ENCODE results near the gene EPB41L4A.
"Not testable (repeated sequence)": the region's sequence is repeated elsewhere in the genome, so short reads cannot be mapped to it uniquely, and the experiment has no call there.

EPB41L4A gene, protein sequence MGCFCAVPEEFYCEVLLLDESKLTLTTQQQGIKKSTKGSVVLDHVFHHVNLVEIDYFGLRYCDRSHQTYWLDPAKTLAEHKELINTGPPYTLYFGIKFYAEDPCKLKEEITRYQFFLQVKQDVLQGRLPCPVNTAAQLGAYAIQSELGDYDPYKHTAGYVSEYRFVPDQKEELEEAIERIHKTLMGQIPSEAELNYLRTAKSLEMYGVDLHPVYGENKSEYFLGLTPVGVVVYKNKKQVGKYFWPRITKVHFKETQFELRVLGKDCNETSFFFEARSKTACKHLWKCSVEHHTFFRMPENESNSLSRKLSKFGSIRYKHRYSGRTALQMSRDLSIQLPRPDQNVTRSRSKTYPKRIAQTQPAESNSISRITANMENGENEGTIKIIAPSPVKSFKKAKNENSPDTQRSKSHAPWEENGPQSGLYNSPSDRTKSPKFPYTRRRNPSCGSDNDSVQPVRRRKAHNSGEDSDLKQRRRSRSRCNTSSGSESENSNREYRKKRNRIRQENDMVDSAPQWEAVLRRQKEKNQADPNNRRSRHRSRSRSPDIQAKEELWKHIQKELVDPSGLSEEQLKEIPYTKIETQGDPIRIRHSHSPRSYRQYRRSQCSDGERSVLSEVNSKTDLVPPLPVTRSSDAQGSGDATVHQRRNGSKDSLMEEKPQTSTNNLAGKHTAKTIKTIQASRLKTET

DNA sequence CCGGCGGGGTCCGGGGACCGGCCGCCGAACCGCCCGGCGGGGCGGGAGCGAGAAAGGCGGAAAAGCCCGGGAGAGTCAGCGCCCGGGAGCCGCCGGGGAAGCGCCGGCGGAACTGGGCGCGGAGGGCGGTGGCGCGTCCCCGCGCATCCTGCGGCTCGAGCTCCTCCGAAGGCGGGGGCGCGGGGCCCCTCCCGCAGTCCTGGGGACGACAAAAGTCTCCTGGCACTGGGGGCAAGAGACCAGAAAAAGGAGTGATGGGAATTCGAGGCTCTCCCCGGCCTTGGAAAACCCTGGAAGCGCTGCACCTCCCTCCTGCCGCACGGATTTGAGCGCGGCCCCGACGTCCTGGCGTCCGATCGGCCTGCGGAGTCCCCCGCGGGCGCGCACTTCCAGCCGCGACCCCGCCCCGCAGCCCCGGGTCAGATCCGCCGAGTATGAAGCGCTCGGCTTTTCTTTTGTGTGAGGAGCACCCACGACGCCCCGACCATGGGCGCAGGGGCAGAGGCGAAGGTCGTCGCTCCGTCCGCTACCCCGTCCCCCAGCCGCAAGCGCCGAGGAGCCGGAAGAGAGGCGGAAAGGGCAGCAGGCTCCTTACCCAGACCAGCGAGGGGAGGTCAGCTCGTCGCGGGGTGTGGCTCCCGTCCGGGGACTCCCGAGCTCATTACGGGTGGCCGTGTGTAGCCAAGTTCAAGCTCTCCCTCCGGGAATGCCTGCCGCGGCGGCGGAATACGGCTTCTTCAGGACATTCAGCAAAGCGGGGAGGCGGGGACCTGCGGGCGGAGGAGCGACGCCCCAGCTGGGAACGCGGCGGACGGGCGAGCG is at the start of gene EPB41L4A:
TSS of gene EPB41L4A (minus strand) at position 114 of the 822 bp plus-strand sequence. CDS start 238 bp downstream, outside the sequence.
- peak; percentile 35 for DNase-seq (ENCODE audit: low spot score)

DNA sequence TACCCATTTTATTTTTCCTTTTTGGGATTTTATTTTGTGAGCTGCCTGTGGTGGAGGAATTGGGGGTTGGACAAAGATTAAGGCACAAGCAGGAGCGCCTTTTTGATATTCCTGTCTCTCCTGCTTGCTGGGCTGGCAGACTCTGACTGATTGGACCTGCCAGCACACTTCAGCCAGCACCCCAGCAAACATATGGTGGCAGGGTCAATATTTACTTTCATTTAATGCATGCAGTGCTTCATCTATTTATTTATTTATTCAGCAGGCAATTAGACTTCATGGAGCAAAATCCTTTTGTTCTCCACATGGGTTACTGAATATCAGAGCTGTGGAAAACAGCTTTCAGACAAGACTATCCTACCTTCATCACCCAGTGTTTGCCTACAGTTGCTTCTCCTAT is 48.4 kb upstream of the EPB41L4A start:
- no peak for DNase-seq (ENCODE audit: low spot score)

DNA sequence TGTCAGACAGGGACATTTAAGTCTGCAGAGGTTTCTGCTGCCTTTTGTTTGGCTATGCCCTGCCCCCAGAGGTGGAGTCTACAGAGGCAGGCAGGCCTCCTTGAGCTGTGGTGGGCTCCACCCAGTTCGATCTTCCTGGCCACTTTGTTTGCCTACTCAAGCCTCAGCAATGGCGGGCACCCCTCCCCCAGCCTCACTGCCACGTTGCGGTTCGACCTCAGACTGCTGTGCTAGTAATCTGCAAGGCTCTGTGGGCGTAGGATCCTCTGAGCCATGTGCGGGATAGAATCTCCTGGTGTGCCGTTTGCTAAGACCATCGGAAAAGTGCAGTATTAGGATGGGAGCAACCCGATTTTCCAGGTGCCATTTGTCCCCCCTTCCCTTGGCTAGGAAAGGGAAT is 47.2 kb upstream of the EPB41L4A start:
- not testable (repeated sequence) for DNase-seq (ENCODE audit: low spot score)

DNA sequence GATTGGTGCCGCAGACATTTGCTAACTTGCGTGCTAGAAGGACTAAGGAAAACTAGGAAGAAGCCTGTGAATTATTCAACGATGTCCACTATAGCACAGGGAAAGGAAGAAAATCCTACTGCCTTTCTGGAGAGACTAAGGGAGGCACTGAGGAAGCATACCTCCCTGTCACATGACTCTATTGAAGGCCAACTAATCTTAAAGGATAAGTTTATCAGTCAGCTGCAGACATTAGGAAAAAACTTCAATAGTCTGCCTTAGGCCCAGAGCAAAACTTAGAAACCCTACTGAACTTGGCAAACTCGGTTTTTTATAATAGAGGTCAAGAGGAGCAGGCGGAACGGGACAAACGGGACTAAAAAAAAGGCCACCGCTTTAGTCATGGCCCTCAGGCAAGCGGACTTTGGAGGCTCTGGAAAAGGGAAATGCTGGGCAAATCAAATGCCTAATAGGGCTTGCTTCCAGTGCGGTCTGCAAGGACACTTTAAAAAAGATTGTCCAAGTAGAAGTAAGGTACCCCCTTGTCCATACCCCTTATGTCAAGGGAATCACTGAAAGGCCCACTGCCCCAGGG is 28.2 kb upstream of the EPB41L4A start:
- not testable (repeated sequence) for DNase-seq (ENCODE audit: low spot score)

DNA sequence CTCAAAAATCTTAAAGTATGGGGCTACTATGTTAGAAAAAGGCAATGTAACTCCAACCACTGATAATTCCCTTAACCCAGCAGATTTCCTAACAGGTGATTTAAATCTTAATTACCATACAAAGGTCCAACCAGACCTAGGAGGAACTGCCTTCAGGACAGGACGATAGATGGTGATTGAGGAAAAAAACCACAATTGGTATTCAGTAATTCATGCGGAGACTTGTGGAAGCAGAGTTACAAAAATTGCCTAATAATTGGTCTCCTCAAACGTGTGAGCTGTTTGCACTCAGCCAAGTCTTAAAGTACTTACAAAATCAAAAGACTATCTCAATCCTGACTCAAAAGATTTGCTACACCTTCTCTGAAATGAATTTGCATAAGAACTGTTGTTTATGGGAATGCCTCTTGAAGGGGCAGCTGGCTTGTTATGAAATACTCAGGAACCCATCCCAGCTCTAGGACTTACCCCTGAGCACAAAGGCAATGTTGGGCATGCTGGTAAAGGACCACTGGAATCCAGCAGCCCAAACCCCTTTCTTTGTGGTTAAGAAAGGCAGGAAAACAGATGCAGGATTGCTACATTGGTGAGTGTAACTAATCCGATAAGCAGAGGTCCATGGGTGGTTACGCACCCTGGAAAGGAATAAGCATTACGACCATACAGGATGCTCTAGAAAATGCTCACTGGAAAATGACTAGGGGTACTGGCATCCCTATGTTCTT is 26.7 kb upstream of the EPB41L4A start:
- DNase-seq (ENCODE audit: low spot score): no peak

DNA sequence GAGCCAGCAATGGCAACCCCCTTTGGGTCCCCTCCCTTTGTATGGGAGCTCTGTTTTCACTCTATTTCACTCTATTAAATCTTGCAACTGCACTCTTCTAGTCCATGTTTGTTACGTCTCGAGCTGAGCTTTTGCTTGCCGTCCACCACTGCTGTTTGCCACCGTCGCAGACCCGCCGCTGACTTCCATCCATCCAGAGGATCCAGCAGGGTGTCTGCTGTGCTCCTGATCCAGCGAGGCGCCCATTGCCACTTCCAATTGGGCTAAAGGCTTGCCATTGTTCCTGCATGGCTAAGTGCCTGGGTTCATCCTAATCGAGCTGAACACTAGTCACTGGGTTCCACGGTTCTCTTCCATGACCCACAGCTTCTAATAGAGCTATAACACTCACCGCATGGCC is 24.9 kb upstream of the EPB41L4A start:
- DNase-seq (ENCODE audit: low spot score): not testable (repeated sequence)

DNA sequence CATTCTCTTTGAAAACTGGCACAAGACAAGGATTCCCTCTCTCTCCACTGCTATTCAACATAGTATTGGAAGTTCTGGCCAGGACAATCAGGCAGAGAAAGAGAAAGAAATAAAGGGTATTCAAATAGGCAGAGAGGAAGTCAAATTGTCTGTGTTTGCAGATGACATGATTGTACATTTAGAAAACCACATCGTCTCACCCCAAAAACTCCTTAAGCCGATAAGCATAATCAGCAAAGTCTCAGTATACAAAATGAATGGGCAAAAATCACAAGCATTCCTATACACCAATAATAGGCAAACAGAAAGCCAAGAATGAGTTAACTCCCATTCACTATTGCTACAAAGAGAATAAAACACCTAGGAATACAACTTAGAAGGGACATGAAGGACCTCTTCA is 21.0 kb upstream of the EPB41L4A start:
- no peak for DNase-seq (ENCODE audit: low spot score)

DNA sequence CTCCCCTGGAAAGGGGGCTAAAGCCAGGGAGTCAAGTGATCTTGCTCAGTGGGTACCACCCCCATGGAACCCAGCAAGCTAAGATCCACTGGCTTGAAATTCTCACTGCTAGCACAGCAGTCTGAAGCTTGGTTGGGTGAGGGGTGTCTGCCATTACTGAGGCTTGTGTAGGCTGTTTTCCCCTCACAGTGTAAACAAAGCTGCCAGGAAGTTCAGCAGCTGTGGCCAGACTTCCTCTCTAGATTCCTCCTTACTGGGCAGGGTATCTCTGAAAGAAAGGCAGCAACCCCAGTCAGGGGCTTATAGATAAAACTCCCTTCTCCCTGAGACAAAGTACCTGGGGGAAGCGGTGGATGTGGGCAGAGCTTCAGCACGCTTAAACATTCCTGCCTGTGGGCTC is 17.1 kb upstream of the EPB41L4A start:
- DNase-seq (ENCODE audit: low spot score): no peak

DNA sequence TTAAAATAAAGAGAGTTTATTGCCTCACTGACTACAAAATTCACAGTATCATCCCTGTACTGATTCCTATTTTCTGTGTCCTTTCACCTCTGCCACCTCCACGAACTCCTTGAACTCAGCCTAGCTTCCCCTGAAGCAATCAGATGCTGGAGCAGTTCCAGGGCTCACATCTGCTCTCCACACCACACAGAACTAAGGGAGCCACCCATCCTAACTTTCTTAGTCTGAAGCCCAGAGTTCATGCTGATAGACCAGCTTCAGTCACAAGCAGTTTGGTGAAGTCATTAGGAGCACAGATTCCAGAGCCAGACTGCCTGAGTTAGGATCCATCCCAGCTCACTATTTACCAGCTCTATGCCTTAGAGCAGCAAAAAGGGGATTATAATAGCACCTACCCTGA is 15.6 kb upstream of the EPB41L4A start:
- no peak for DNase-seq (ENCODE audit: low spot score)

DNA sequence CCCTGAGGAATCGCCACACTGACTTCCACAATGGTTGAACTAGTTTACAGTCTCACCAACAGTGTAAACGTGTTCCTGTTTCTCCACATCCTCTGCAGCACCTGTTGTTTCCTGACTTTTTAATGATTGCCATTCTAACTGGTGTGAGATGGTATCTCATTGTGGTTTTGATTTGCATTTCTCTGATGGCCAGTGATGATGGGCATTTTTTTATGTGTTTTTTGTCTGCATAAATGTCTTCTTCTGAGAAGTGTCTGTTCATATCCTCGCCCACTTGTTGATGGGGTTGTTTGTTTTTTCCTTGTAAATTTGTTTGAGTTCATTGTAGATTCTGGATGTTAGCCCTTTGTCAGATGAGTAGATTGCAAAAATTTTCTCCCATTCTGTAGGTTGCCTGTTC is 7.1 kb upstream of the EPB41L4A start:
- not testable (repeated sequence) for DNase-seq (ENCODE audit: low spot score)

DNA sequence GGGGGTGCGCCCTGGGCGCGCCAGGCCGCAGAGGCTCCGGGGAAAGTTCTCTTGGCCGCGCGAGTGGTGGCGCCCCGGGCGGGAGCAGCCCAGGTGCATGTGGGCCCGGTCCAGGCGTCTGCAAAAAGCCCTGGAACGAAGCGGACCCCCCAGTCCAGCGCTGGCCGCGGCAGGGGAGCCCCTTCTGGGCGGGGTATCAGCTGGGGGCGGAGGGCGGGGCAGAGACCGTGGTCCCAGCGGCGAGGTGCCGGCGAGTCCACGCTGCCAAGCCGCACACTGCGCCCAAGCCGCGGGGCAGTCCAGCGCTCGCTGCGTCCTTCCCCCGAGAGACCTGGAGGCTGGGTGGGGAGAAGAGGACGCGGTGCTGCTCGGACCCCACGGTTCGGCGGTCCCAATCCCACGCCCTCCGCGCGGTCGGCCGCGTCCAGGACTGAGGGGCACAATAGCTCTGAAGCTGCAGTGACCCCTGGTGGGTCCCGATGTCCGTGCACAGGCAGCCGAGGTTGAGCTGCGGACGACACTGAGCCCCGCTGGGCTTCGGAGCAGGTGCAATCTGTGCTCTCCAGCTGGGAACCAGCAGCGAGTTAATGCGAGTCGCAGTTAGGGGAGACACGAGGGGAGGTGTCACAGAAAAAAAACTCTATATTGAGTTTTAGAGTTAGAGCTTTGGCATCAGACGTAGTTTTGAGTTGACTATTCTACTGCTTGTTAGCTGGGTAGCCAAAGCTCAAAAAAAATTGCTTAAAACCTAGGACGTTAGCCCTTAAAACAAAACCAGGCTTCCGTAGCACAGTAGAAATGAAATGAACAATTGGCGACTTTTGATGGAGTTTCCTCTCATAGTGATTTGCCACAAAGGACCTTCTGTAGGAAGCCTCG is 1.1 kb upstream of the EPB41L4A start:
- DNase-seq (ENCODE audit: low spot score): peak; percentile 80

DNA sequence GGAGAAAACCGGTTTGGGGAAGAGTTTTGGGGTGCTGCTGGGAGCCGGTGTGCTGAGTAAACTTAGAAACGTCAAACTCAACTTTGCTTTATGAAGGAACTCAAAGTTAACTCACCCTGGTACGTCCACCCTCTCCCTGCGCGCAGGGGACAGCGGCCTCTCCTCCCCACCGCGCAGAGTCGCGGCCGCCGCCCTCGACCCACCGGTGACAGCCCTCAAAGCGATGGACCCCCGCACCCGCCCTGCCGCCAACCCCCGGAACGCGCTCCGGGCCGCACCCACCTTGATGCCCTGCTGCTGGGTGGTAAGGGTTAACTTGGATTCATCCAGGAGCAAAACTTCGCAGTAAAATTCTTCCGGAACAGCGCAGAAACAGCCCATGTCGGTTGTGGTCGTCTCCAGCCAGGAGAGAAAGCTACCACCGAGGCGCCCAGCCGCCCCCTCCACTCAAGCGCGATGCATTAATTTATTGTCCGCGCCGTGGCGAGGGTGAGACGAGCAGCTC is 366 bp downstream of the EPB41L4A start:
- no peak for DNase-seq (ENCODE audit: low spot score)

DNA sequence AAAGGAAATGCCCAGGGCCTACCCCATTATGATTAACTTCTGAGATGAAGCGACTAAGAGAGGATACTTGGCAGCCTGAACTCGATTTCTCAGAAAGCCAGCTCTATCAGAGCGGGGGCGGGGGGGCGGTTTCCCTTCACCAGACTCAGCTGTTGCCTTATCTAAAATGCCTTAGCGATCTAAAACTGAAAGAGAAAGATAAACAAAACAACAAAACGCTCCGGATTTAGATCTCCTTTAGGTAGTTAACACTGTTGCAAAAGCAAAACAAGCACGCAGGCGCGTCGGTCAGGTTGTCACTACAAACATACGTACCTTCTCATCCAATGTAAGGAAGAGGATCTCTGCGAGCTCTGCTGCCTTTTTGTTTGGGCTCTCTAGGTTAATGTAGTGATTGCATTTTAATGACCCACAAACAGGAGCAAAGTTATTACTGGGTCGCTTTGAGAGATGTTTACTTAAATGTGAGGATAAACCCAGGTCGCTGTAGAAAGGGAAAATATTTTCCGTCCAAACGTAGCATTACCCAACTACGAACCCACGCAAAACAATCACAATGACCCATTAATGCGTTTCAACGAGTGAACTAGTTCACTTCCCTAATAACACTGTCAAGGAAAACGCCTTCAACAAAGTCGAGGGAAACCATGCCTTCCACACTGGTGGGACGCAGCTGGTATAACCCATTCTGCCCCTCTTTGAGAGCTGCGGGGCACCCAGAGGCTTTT is 982 bp downstream of the EPB41L4A start:
- DNase-seq (ENCODE audit: low spot score): no peak

DNA sequence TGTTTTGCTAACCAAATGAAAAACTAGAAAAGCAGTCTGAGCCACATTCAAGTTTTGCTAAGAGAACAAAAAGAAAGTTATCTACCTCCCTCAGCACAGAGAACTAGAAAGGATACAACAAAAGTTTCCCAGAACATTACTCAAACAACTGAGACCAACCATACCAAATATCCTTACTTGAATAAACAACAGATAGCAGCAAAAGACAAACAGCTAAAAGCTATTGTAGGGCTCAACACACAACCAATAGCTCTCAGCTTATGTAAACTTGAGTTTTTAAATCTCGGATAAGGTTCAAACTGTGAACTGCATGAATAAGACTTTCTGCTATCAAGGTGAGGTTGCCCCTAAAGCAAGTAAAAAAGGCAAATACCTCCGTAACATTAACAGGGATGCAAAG is 3.5 kb downstream of the EPB41L4A start:
- DNase-seq (ENCODE audit: low spot score): no peak

DNA sequence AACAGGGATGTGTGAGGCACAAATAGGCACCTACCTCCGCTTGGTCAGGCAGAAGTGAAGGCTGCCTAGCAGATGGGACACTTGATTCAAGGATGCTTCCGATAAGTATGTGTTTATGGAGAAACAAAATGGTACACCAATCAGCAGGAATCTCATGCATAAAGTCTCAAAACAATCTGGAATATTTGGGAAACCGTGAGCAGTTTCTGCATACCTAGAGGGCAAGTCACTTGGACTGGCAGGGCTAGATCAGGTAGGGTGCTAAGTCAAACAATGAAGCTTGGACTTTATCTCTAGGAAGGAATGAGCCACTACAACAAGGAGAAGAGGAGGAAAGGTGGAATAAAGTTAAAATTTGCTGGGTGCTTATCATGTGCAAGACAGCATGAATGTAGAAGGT is 5.5 kb downstream of the EPB41L4A start:
- DNase-seq (ENCODE audit: low spot score): no peak

DNA sequence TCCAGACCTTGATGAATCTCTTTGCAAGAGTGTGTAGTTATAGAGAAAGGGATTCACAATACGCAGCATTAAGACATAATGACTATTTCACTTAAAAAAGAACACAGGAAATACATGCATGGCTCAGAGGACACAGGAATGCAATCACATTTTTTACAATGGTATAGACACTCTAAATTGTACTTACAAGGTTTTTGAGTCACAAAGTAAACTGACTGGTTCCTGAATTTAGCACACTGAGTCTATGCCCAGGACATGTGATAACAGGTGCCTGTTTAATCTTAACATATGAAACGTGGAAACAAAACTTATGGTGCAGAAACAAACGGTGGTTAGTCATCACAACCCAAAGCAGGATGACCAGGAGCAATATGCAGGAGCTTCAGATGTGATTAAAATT is 6.7 kb downstream of the EPB41L4A start:
- DNase-seq (ENCODE audit: low spot score): no peak

DNA sequence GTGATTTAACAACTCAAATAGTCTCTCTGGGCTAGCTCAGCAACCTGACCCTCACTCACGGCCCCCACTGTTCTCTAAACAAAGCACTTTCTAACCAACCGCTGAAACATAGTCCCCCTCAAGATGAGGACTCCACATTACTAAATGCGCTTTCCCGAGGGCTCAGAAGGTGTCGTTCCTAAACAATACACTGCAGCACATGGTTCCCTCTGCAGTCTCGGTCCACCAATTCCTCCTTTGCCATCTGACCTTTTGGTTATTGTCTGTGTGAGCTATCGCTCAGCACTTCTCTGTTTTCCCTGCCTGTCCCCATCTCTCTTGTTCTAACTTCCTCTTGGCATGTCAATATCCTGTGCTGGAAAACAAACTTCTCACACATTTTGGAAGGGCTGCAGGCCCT is 7.2 kb downstream of the EPB41L4A start:
- DNase-seq (ENCODE audit: low spot score): no peak

DNA sequence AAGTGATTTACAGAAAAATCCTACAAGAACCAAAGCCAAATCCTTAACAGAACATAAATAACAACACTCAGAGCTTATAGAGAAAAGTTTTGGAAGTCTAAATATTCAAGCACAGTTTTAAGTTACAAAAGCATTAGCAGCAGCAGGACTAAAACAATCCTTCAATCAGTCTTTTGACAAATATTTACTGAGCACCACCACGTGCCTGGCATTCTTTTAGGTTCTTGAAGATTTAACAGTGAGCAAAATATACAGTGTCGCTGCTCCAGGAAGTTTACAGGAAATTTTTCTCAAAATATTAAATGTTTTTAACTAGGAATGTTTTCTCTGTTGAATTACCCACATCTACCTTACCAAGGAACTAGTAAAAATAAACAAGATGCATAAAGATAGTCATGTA is 11.4 kb downstream of the EPB41L4A start:
- DNase-seq (ENCODE audit: low spot score): no peak

DNA sequence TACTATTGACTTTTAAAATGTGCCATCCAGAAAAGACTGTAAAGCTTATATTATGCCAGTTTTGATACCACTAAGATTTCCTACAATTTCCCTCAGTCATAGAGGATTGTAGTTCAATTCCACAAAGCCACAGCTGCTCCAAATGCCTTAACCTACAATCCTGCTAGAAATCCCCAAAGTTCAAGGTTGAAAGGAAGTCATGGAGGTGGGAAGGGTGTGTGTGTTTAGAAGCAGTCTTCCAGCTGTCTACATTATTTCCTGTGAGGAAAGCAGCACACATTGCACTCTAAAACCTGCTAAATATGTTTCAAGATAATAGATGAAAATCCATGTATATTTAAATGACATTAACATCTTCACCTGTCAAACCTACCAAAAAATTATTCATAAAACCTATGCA is 11.8 kb downstream of the EPB41L4A start:
- no peak for DNase-seq (ENCODE audit: low spot score)

DNA sequence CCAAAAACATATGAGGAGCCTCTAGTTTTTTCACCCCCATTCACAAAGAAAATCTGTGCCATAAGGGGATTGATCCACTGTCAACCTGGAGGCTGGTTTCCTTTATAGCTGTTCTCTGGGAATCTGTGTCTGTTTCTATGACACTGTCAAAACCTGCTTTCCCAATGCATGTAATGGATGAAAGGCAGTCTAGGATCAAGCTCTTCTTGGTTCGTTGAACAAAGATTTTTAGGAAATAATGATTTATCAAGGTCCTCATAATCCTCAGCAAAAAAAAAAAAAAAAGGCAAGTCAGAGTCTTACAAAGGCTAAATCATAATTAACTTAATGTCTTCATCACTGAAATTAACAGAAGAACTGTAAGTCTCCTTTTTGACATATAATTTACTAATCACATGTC is 16.0 kb downstream of the EPB41L4A start:
- no peak for DNase-seq (ENCODE audit: low spot score)

Data from HuH-7 (cell line).